Stimulated activated CD8-positive, alpha-beta memory T cell treated with anti-CD3 and anti-CD28 coated beads, Interleukin-12 subunit alpha, Interleukin-12 subunit beta, amount 100 ng/mL, for 1 hour (primary cell): ENCODE results near the gene ITGA1.

Experiments
- DNase-seq: peaks from one replicate; pipeline ENCODE4 v3.0.0-alpha.2; 2020; ENCODE audit warnings: low read depth

The ITGA1 gene

DNA sequence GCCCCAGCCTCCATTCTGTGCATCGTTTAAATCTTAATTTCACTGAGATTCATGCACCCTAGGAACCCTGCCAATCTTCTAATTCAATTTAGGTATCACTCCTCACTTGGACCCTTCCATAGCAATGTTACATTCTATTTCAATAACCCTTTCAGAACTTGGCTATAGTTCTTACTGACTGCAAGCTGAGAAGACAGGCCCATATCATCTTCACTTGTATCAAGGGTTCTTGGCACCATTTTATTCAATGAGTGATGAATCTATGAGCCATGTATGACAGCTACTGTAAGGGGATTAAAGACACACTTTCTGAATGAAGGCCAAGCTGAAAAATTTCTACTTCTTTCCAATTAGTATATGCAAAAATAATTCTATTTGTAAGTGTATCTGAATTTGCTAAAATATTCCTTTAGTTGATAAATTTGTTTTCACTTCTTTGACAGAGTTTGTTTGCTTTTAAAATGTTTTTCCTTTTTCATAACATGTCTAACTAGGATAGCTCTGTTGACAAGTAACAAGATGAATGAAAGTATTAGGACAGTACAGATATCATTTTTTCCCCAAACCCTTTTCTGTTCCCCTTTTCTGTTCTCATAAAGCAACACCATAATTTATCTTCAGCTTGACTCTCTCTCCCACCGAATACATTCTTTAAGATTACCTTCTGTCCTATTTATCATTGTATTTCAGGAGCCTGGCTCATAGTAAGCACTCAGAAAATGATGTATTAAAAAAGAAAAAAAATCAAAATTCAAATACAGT is 211.0 kb downstream of the ITGA1 start:
- DNase-seq: no peak

DNA sequence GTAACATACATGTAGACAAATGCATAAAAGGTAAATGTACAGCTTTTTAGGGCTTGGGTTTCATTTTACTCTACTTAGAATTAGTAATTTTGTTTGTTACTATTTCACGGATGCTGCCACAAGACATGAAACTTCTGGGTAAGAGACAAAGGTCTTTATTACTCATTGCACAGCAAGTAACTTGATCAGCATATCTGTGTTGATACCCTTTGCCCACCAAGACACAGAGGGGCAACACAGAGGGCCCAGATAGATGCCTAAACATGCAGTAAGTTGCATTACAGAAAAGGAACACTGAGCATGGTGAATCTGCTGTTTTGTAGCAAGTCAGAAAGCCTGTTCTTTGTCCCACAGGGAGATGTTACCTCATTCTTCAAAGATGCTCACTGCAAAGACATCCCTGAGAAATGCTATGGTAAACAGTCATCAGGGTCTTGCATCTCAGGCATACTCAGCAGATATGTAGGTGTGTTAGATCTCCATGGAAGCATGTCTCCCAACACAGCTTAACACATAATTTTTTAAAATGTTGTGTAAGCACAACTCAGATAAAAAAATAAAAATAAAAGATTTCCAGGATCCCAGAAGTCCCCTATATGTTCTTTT is 211.7 kb downstream of the ITGA1 start:
- no peak for DNase-seq

DNA sequence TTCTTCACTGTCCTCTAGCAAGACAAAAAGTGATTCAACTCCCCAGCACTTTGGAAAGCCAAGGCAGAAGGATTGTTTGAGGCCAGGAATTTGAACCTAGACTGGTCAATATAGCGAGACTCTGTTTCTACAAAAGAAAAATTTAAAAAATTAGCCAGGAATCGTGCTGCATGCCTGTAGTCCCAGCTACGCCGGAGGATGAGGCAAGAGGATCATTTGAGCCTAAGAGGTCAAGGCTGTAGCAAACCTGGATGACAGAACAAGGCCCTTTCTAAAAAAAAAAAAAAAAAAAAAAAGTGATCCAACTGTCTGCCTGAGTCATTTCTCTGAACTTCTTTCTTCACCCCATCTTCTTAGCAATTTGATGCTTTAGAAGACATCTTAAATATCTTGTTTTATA is 213.8 kb downstream of the ITGA1 start:
- DNase-seq: no peak

DNA sequence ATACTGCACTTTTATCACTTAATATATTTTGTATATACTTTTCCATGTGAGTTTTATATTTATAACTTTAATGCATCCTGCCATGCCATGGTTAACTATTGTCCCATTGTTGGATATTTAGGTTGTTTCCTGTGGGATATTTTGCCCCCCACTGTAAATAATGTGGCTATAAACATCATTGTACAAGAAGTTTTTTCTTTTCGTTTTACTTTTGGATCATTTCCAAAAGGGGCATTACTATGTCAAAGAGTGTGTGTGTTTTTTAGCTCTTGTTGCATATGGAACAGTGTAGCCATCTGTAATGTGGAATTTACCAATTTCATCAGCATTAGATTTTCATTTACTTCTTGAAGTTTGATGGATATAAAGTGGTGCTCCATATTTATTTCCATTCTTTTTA is 214.8 kb downstream of the ITGA1 start:
- DNase-seq: no peak

DNA sequence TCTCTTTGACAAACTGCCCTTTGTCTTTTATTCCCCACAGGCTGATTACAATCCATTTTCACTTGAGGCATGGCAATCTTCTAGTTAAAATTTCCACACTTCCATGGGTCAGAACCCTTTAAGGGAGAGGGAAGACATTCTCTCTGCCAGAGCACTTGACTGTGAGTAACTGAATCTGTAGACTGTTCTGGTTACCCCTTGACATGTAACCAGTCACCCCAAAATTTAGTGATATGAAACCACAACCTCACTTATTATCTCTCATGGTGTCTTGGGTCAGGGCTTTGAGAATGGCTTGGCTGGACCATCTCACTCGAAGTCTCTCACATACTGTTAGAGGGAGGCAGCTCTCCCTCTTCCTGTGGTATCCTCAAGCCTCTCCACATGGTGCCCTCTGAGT is 215.4 kb downstream of the ITGA1 start:
- DNase-seq: no peak

DNA sequence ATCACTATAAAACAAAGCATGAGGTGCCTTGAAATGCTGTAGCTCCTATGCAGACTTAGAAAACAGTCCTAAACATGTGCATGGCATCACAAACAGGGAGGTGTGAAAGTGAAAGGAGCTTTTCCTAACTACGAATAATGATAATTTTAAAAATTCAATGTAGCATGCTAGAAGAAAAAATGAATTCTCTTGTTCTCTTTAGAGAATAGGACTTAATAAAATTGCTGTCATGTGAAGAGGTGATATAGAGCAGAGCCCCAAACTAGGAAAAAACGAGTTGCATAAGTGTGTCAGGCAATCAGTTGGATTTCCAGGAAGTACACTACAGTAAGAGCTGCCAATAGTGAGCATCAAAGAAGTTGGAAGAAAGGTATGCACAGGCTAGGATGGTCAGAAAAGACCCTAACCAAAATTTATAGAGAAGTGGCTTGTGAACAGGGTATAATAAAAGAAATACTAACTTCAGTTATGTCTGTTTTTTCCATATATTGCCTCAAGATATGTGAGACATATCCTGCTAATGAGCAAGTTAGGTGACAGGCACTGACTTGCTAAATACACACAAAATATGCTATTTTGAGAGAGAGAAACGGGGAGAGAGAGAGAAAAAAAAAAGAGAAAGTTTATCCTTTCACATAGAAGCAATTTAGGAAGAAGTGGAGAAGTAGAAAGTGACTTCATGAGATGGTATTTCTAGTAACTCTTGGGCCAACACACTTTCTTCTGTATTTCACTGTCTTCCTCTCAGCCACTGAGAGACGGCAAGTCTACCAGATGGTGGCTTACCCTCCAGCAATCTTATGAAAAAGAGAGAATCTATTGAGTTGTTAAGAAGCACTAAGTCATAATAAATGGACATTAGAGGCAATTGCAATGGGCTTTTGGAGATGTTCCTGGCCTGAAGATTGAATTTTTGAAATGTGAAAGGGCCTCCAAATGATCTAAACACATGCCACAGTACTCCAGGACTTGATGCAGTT is 219.5 kb downstream of the ITGA1 start:
- DNase-seq: no peak

DNA sequence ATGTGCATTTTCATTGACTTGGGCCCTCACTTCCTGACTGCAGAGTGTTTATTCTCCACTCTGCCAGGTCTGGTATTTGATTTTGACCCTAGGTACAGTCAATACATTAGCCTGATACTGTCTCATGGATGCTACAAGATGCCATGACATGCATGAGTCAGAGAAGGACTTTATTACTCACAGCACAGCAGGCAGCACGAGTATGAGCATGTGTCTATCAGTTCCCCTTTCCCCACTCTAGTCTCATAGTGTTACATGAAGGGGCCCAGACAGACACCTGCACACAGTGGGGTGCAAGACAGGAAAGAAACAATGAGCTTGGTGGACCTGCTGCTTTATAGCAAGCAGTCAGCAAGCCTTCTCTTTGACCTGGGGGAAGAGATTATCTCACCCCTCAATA is 221.0 kb downstream of the ITGA1 start:
- DNase-seq: no peak
